ENCODE measurements around the gene DMD.

DNA sequence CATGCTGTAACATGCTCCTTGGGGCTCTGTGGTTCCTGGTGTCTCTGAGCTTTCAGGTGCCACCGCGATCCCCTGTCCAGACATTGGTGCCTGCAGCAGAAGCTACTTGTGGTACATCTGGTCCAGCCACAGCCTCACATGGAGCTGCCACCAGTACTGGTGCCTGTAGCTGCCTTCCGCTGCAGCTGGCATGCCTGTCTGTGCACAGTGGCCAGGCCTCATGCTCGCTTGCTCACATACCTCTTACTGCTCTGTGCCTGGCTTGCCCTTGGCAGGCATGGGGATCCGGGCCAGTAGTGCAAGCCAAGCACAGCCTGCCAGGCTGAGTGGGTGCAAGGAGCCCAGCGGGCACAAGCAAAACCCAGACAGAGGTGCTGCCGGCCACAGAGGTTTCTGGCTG is 618.6 kb downstream of the DMD start:
- no peak for TF ChIP-seq CTCF (conservative IDR thresholded peaks at IDR 0.05)
- TF ChIP-seq EZH2 (IDR thresholded peaks at IDR 0.05; ENCODE audit: low read depth) = no peak
